ENCODE results near the gene C6. TPM values are rescaled to one million over a fixed set of nuclear protein-coding genes. Genes with fewer than 3 reads are reported as not detected.

The C6 gene
- total RNA-seq, 3 donors from 2014 or later (not counting 1 experiment from before 2014, with no cell fraction given): not detected

DNA sequence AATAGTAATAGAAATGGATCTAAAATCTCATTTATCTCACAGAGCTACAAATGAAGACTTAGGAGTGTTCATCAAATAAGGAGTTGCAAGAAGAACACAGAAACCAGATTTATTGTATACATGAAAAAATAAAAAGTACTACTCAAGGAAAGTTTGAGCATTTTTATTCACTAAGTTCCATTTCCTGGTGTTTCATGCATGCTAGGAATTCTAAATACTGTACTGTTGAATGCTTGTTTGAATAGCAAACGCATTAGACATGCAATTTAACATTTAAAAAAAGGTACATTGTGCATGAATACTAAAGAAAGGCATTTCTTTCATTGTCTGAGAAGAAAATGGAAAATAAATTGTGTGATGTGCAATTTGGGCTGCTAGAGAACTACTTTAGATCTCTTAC lies 52.1 kb downstream of the C6 start:
- intact Hi-C loops (cut with micrococcal nuclease): no loop called here
- no peaks in the 10 kb centered on the region for H3K4me1 ChIP-seq (ENCODE audit: control insufficient read depth, insufficient read depth, low read length)
- TF ChIP-seq, protein P1, sequence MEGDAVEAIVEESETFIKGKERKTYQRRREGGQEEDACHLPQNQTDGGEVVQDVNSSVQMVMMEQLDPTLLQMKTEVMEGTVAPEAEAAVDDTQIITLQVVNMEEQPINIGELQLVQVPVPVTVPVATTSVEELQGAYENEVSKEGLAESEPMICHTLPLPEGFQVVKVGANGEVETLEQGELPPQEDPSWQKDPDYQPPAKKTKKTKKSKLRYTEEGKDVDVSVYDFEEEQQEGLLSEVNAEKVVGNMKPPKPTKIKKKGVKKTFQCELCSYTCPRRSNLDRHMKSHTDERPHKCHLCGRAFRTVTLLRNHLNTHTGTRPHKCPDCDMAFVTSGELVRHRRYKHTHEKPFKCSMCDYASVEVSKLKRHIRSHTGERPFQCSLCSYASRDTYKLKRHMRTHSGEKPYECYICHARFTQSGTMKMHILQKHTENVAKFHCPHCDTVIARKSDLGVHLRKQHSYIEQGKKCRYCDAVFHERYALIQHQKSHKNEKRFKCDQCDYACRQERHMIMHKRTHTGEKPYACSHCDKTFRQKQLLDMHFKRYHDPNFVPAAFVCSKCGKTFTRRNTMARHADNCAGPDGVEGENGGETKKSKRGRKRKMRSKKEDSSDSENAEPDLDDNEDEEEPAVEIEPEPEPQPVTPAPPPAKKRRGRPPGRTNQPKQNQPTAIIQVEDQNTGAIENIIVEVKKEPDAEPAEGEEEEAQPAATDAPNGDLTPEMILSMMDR (IDR thresholded peaks at IDR 0.05): no peak
- DNase-seq (no peak), ATAC-seq (no peak)
- peaks cover 1 to 3% of the 10 kb centered on the region in 2 donors for H3K9me3 Mint-ChIP-seq
- H3K27me3 Mint-ChIP-seq (ENCODE audit: low read depth in 2 of 2): no peaks in the 10 kb centered on the region
- H3K36me3 Mint-ChIP-seq: no peaks in the 10 kb centered on the region
- no peak overlapping the region for H3K27ac Mint-ChIP-seq
- H3K4me3 ChIP-seq (ENCODE audit: low read length): no peak overlapping the region
- H3K27ac ChIP-seq (ENCODE audit: low read length): no peak overlapping the region
- no peak overlapping the region for H3K4me3 Mint-ChIP-seq
- H3K4me1 Mint-ChIP-seq: no peaks in the 10 kb centered on the region
- H3K27me3 ChIP-seq (ENCODE audit: control insufficient read depth, insufficient read depth, low read length): no peaks in the 10 kb centered on the region
- H3K36me3 ChIP-seq (ENCODE audit: control insufficient read depth, insufficient read depth, low read length): no peaks in the 10 kb centered on the region
- H3K9me3 ChIP-seq (ENCODE audit: control insufficient read depth, insufficient read depth, low read length): no peaks in the 10 kb centered on the region
- 89% methylated on average over 1 of the region's 1 CpG for WGBS (ENCODE audit: insufficient coverage)

DNA sequence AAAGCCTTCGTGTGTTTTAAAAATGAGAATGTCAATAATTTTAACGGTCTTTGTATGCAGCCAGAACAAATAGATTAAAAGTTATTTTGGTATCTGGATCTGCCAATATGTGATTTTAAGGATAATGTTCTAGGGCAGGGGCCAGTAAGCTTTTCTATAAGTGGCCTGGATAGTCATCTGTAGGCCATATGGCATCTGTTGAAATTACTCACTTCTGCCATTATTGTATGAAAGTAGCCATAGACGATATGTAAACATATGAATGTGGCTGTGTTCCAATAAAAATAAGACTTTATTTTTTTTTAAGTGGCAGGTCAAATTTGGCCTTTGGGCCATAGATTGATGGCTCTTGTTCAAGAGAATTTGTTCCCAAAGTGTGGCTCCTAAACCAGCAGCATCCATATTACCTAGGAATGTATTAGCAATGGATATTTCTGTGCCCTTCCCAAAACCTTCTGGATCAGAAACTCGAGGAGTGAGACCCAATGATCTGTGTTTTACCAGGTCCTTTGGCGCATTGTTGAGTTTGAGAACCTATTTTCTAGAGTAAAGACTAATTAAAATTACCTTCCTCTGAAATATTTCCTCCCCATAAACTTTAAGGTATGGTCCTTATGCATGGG lies 55.9 kb downstream of the C6 start:
- TF ChIP-seq, protein P1 (IDR thresholded peaks at IDR 0.05): no peak
- Mint-ChIP-seq H3K9me3 (peaks cover 4 to 5% of the 10 kb centered on the region in 2 donors), H3K27me3 (ENCODE audit: low read depth in 2 of 2) (no peaks in the 10 kb centered on the region), H3K4me3 (no peak overlapping the region), H3K27ac (no peak overlapping the region), H3K4me1 (no peaks in the 10 kb centered on the region), H3K36me3 (no peaks in the 10 kb centered on the region)
- intact Hi-C loops (cut with micrococcal nuclease): no loop called here
- ATAC-seq (no peak), DNase-seq (no peak)
- Histone ChIP-seq H3K27me3 (ENCODE audit: control insufficient read depth, insufficient read depth, low read length) (no peaks in the 10 kb centered on the region), H3K36me3 (ENCODE audit: control insufficient read depth, insufficient read depth, low read length) (no peaks in the 10 kb centered on the region), H3K4me3 (ENCODE audit: low read length) (no peak overlapping the region), H3K9me3 (ENCODE audit: control insufficient read depth, insufficient read depth, low read length) (no peaks in the 10 kb centered on the region), H3K27ac (ENCODE audit: low read length) (no peak overlapping the region), H3K4me1 (ENCODE audit: control insufficient read depth, insufficient read depth, low read length) (no peaks in the 10 kb centered on the region)
- WGBS (ENCODE audit: insufficient coverage): 98% methylated on average over 3 of the region's 5 CpGs

DNA sequence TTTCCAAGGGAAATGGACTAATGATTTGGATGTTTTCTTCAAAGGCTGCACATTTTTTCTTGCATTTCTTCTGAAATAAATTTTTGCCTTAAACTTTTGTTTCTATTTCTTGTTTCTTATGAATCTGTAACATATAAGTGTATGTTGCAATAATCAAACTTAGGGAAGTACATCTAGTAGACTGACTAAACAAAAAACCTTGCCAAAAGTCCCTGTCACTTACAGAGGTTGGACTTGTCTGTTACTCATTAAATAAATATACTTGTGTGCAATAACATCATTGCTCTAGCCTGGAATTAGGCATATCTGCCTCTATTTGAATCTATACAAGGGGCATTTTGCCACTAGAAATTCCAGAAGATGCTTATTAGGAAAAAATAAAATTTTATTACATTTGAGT lies 56.6 kb downstream of the C6 start:
- no peaks in the 10 kb centered on the region for H3K36me3 Mint-ChIP-seq
- ATAC-seq: no peak
- Histone ChIP-seq H3K4me3 (ENCODE audit: low read length) (no peak overlapping the region), H3K36me3 (ENCODE audit: control insufficient read depth, insufficient read depth, low read length) (no peaks in the 10 kb centered on the region), H3K27ac (ENCODE audit: low read length) (no peak overlapping the region), H3K4me1 (ENCODE audit: control insufficient read depth, insufficient read depth, low read length) (no peaks in the 10 kb centered on the region), H3K9me3 (ENCODE audit: control insufficient read depth, insufficient read depth, low read length) (no peaks in the 10 kb centered on the region), H3K27me3 (ENCODE audit: control insufficient read depth, insufficient read depth, low read length) (no peaks in the 10 kb centered on the region)
- no peak overlapping the region for H3K4me3 Mint-ChIP-seq
- TF ChIP-seq, protein P1 (IDR thresholded peaks at IDR 0.05): no peak
- H3K9me3 Mint-ChIP-seq: peaks cover 6 to 7% of the 10 kb centered on the region in 2 donors
- intact Hi-C loops (cut with micrococcal nuclease): no loop called here
- no peaks in the 10 kb centered on the region for H3K27me3 Mint-ChIP-seq (ENCODE audit: low read depth in 2 of 2)
- H3K27ac Mint-ChIP-seq: no peak overlapping the region
- DNase-seq: no peak
- H3K4me1 Mint-ChIP-seq: no peaks in the 10 kb centered on the region

DNA sequence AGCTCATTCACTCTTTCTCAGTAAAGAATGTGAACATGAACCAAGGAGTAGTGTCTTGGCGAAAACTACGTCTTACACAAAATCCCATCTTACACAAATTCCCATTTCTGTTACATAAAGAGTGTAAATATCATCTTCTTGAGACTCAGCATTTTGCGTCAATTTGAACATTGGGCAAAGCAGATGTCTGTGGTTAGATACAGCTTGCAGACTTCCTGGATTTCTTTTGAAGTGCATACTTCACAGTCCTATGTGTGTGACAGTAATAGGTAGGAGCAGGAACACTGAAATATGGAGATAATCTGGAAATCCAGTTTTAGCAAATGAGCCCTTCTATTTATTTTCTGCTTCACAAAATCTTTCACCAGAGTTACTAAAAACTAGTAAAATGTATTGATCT lies 58.8 kb downstream of the C6 start:
- Histone ChIP-seq H3K27me3 (ENCODE audit: control insufficient read depth, insufficient read depth, low read length) (no peaks in the 10 kb centered on the region), H3K9me3 (ENCODE audit: control insufficient read depth, insufficient read depth, low read length) (no peaks in the 10 kb centered on the region), H3K4me3 (ENCODE audit: low read length) (no peak overlapping the region), H3K27ac (ENCODE audit: low read length) (no peak overlapping the region), H3K36me3 (ENCODE audit: control insufficient read depth, insufficient read depth, low read length) (no peaks in the 10 kb centered on the region), H3K4me1 (ENCODE audit: control insufficient read depth, insufficient read depth, low read length) (no peaks in the 10 kb centered on the region)
- no peak for ATAC-seq
- WGBS (ENCODE audit: insufficient coverage): 64% methylated on average over 3 of the region's 3 CpGs
- TF ChIP-seq, protein P1 (IDR thresholded peaks at IDR 0.05): no peak
- Mint-ChIP-seq H3K27ac (no peak overlapping the region), H3K4me1 (no peaks in the 10 kb centered on the region), H3K36me3 (no peaks in the 10 kb centered on the region), H3K4me3 (no peak overlapping the region), H3K27me3 (ENCODE audit: low read depth in 2 of 2) (no peaks in the 10 kb centered on the region), H3K9me3 (peaks cover 9% of the 10 kb centered on the region in 2 donors)
- DNase-seq: no peak
- intact Hi-C loops (cut with micrococcal nuclease): no loop called here
